Sigmoid colon (tissue), 7 donors: Measurements from ENCODE around the gene CSRP2. TPM values are rescaled to one million over a fixed set of nuclear protein-coding genes. Genes with fewer than 3 reads are reported as not detected.

Source experiments
- DNase-seq: peaks from one replicate; pipeline ENCODE4 v3.0.0-alpha.2; 2019
- H3K27ac ChIP-seq, 4 donors: fragments of 200-600 bp; sonication (generic); one replicate each; pipeline ENCODE4 v1.5.1; 2016 to 2019; ENCODE audit warnings: mild to moderate bottlenecking in 1 of 4
- H3K27me3 ChIP-seq, 3 donors: fragments of 200-600 bp; sonication (generic); one replicate each; pipeline ENCODE4 v1.5.1; 2019; ENCODE audit warnings: mild to moderate bottlenecking in 1 of 3
- H3K36me3 ChIP-seq, 4 donors: fragments of 200-600 bp; sonication (generic); one replicate each; pipeline ENCODE4 v1.5.1; 2016 to 2019
- H3K4me1 ChIP-seq, 4 donors: fragments of 200-600 bp; sonication (generic); one replicate each; pipeline ENCODE4 v1.5.1; 2017 to 2019
- H3K4me3 ChIP-seq, 4 donors: fragments of 200-600 bp; sonication (generic); one replicate each; pipeline ENCODE4 v1.5.1; 2017 to 2019; ENCODE audit warnings: mild to moderate bottlenecking in 2 of 4, moderate library complexity in 1 of 4
- H3K9me3 ChIP-seq, 4 donors: fragments of 200-600 bp in 3 of 4; sonication (generic) in 3 of 4; one replicate each; pipeline versions ENCODE4 v1.5.1 to v1.6.1; 2013 to 2019
- EP300 ChIP-seq, 4 donors: sonication (generic); formaldehyde crosslinking; IDR thresholded peaks; one replicate each; pipeline ENCODE4 v1.6.1; 2017; ENCODE audit warnings: antibody characterized with exemption in 4 of 4
- POLR2A ChIP-seq, 2 donors: fragments of 450-650 bp; IDR thresholded peaks; one replicate each; pipeline ENCODE4 v1.6.1; 2016; ENCODE audit warnings: antibody characterized with exemption in 2 of 2, mild to moderate bottlenecking in 2 of 2, moderate library complexity in 2 of 2
- POLR2AphosphoS5 ChIP-seq, 4 donors: sonication (generic); formaldehyde crosslinking; IDR thresholded peaks; one replicate each; pipeline ENCODE4 v1.6.1; 2017; ENCODE audit warnings: antibody characterized with exemption in 4 of 4
- WGBS, 2 donors: extraction: QIAGEN DNeasy Blood & Tissue Kit; methylation state at CpG; one replicate each; pipeline ENCODE4 v1.1.7; 2013; 5-methylcytosine and 5-hydroxymethylcytosine counted together
- intact Hi-C: fragments of 100-400 bp; cut with DNase I; formaldehyde crosslinking; loops from one replicate; pipeline ENCODE4 v1.15.1; 2023
- polyA plus RNA-seq, 3 donors: library from polyadenylated mRNA; stranded (reverse); fragments of 200-250 nt; gene quantifications; one replicate each; pipeline ENCODE4 v1.2.3, GENCODE V29; 2013
- total RNA-seq, 4 donors: library from RNA; depleted of rRNA; stranded (reverse); fragments of >200 nt; gene quantifications; one replicate each; pipeline ENCODE4 v1.1.0, GENCODE V29; 2016
- TF ChIP-seq, protein P1 (sequence below), 4 experiments: fragments of 450-650 bp in 3 of 4; fragments of 200-600 bp in 1 of 4; IDR thresholded peaks; one replicate each; pipeline ENCODE4 v1.5.1; 2016 to 2019; ENCODE audit warnings: antibody characterized with exemption in 4 of 4, mild to moderate bottlenecking in 3 of 4, moderate library complexity in 2 of 4
- donor health status: healthy with polysubstance abuse.
- donor health status: Bipolar disorder and iron deficiency.
- donor health status: healthy.

Gene CSRP2
- total and polyA plus RNA-seq, 7 donors = 3.2 to 46.2 (median 12.7) TPM

DNA sequence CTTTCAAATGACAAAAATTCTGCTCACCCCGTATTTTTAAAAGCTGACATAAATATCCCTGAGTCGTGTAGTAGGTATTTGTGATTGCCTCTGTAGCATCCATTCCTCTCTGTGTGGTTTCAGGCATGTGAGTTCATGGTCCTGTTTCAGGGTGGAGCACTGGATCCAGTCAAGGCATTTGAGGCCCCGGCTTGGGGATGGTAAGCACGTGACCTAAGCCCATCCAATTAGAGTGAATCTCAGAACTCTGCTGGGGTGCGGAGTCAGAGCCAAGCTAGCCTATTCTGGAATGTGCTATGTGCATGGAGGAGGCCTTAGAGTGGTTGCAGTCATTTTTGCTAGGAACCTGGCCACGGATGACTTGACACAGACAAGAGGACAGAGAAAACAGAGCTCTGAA is 4.3 kb upstream of the CSRP2 start:
- Histone ChIP-seq H3K27me3 (no peaks in the 10 kb centered on the region), H3K4me3 (no peak overlapping the region), H3K4me1 (peaks cover 0 to 11% (median 9%) of the 10 kb centered on the region in 4 donors), H3K27ac (no peak overlapping the region), H3K9me3 (no peaks in the 10 kb centered on the region), H3K36me3 (no peaks in the 10 kb centered on the region)
- intact Hi-C loops = loop anchor here (10.0 kb wide), 1 partner anchor 132 kb away; no protein-coding TSS in a partner anchor
- DNase-seq = no peak
- 88% methylated on average over 6 of the region's 6 CpGs for WGBS, 2 donors
- TF ChIP-seq, protein P1, sequence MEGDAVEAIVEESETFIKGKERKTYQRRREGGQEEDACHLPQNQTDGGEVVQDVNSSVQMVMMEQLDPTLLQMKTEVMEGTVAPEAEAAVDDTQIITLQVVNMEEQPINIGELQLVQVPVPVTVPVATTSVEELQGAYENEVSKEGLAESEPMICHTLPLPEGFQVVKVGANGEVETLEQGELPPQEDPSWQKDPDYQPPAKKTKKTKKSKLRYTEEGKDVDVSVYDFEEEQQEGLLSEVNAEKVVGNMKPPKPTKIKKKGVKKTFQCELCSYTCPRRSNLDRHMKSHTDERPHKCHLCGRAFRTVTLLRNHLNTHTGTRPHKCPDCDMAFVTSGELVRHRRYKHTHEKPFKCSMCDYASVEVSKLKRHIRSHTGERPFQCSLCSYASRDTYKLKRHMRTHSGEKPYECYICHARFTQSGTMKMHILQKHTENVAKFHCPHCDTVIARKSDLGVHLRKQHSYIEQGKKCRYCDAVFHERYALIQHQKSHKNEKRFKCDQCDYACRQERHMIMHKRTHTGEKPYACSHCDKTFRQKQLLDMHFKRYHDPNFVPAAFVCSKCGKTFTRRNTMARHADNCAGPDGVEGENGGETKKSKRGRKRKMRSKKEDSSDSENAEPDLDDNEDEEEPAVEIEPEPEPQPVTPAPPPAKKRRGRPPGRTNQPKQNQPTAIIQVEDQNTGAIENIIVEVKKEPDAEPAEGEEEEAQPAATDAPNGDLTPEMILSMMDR (IDR thresholded peaks at IDR 0.05) = no peak
- TF ChIP-seq EP300 (IDR thresholded peaks at IDR 0.05) = no peak
- no peak for TF ChIP-seq POLR2AphosphoS5 (IDR thresholded peaks at IDR 0.05)
- no peak for TF ChIP-seq POLR2A (IDR thresholded peaks at IDR 0.05)

DNA sequence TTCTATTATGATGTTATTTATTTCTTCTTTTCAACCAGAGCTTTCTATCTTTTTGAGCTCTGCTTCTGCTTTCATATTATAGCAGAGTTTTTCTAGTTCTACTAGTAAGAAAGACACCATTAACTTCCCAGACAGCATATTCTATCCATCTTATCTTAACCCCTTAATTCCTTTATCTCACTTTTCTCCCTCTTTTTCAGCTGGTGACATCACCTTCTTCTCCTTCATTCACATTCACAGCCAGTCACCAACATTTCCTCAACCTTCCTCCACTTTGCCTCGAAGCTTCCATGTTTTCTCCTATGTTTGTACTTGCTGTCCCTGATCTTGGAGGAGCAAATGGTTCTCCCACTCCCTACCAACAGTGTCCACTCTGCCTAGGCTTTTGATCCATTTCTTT is 3.5 kb upstream of the CSRP2 start:
- intact Hi-C loops = loop anchor here (10.0 kb wide), 1 partner anchor 132 kb away; no protein-coding TSS in a partner anchor
- no peaks in the 10 kb centered on the region for H3K27me3 ChIP-seq

DNA sequence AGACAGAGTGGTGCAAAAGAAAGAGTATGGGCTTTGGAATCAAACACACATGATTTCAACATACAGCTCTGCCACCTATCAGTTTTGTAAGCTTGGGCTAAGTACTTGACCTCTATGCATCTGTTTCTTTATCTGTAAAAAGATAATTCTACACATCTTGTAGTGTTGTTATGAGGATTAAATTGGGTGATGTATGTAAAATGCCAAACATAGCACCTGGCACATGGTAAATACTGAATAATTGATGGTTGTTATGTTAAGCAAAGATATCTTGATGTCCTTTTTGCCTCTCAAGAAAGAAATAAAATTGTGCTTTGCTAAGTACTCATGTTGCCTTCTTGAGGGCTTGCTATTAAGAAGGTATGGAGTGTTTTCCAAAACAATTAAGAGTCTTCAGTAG is 2.3 kb upstream of the CSRP2 start:
- Histone ChIP-seq H3K4me3 (no peak overlapping the region), H3K27me3 (no peaks in the 10 kb centered on the region), H3K9me3 (no peaks in the 10 kb centered on the region), H3K36me3 (no peaks in the 10 kb centered on the region), H3K27ac (no peak overlapping the region), H3K4me1 (peaks cover 0 to 22% (median 16%) of the 10 kb centered on the region in 4 donors)
- TF ChIP-seq POLR2A (IDR thresholded peaks at IDR 0.05) = no peak
- no peak for TF ChIP-seq POLR2AphosphoS5 (IDR thresholded peaks at IDR 0.05)
- TF ChIP-seq, protein P1 (IDR thresholded peaks at IDR 0.05) = no peak
- no peak for TF ChIP-seq EP300 (IDR thresholded peaks at IDR 0.05)
- DNase-seq = no peak
- intact Hi-C loops = loop anchor here (10.0 kb wide), 1 partner anchor 134 kb away; no protein-coding TSS in a partner anchor

More for the DNA sequence above, 3.5 kb upstream of the CSRP2 start:
- WGBS, 2 donors = 77 to 93% methylated on average over 1 of the region's 1 CpG
- no peak overlapping the region for H3K27ac ChIP-seq
- H3K4me1 ChIP-seq = peaks cover 0 to 19% (median 15%) of the 10 kb centered on the region in 4 donors
- TF ChIP-seq EP300 (IDR thresholded peaks at IDR 0.05) = no peak
- TF ChIP-seq POLR2AphosphoS5 (IDR thresholded peaks at IDR 0.05) = no peak
- TF ChIP-seq, protein P1 (IDR thresholded peaks at IDR 0.05) = no peak
- no peak for TF ChIP-seq POLR2A (IDR thresholded peaks at IDR 0.05)
- no peak for DNase-seq
- H3K9me3 ChIP-seq = no peaks in the 10 kb centered on the region
- H3K4me3 ChIP-seq = no peak overlapping the region
- no peaks in the 10 kb centered on the region for H3K36me3 ChIP-seq

DNA sequence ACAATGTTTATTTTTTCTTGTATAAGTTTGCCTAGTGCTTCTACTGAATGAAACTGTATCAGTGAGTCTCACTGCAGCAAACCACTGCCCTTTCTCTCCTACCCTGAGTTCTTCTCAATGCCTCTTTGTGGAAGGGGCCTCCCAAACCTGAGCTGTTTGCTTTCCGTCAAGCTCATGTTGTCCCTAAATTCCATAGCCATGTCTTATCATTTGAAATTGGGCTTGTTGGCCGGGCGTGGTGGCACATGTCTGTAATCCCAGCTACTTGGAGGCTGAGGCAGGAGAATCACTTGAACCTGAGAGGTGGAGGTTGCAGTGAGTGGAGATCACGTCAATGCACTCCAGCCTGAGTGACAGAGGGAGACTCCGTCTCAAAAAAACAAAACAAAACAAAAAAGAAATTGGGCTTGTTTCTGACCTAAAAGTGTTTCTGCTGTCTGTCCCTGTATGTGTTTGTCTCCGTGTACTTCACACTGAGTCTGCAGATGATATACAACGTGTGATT is 1.8 kb upstream of the CSRP2 start:
- Histone ChIP-seq H3K27ac (peak overlapping the region in 2 of 4 donors; percentile 92 to 93), H3K27me3 (no peaks in the 10 kb centered on the region), H3K36me3 (no peaks in the 10 kb centered on the region), H3K4me3 (no peak overlapping the region), H3K4me1 (peaks cover 0 to 22% (median 16%) of the 10 kb centered on the region in 4 donors), H3K9me3 (no peaks in the 10 kb centered on the region)
- TF ChIP-seq EP300 (IDR thresholded peaks at IDR 0.05) = no peak
- no peak for TF ChIP-seq POLR2AphosphoS5 (IDR thresholded peaks at IDR 0.05)
- TF ChIP-seq POLR2A (IDR thresholded peaks at IDR 0.05) = no peak
- TF ChIP-seq, protein P1 (IDR thresholded peaks at IDR 0.05) = no peak
- intact Hi-C loops = loop anchor here (10.0 kb wide), 1 partner anchor 134 kb away; no protein-coding TSS in a partner anchor
- 86 to 93% methylated on average over 7 of the region's 7 CpGs for WGBS, 2 donors
- no peak for DNase-seq
